RWPE2 (cell line): Measurements from ENCODE around the gene PHETA2.

Experiments
- ATAC-seq: fragments of 200-7000 bp; cut with Tn5 transposase; 3 replicates; pipeline ENCODE4 v1.9.1; 2021; ENCODE audit warnings: low read depth
- DNase-seq: peaks from one replicate; pipeline ENCODE4 v3.0.0-alpha.2; 2020; ENCODE audit warnings: low spot score
- H3K27ac ChIP-seq: fragments of 450-650 bp; 2 replicates; pipeline ENCODE4 v1.5.1; 2017; ENCODE audit warnings: mild to moderate bottlenecking; ENCODE audit not compliant: poor library complexity, severe bottlenecking
- H3K27me3 ChIP-seq: fragments of 250-450 bp; sonication (Bioruptor Pico); 2 replicates; pipeline ENCODE4 v1.5.1; 2021; ENCODE audit warnings: mild to moderate bottlenecking, moderate library complexity; ENCODE audit not compliant: insufficient read depth, poor library complexity, severe bottlenecking
- H3K36me3 ChIP-seq: fragments of 250-450 bp; sonication (Bioruptor Pico); 2 replicates; pipeline ENCODE4 v1.5.1; 2020; ENCODE audit warnings: low read depth, mild to moderate bottlenecking, moderate library complexity
- H3K4me1 ChIP-seq: fragments of 250-450 bp; sonication (Bioruptor Pico); 2 replicates; pipeline ENCODE4 v1.5.1; 2021; ENCODE audit warnings: mild to moderate bottlenecking, moderate library complexity; ENCODE audit not compliant: insufficient read depth, poor library complexity, severe bottlenecking
- H3K4me3 ChIP-seq: fragments of 250-450 bp; sonication (Bioruptor Pico); 2 replicates; pipeline ENCODE4 v1.5.1; 2021; ENCODE audit warnings: mild to moderate bottlenecking, moderate library complexity; ENCODE audit not compliant: severe bottlenecking
- H3K9me3 ChIP-seq: fragments of 250-450 bp; sonication (Bioruptor Pico); 2 replicates; pipeline ENCODE4 v1.5.1; 2021; ENCODE audit warnings: mild to moderate bottlenecking, moderate library complexity; ENCODE audit not compliant: severe bottlenecking
- TF ChIP-seq, protein P1 (sequence below): fragments of 450-650 bp; IDR thresholded peaks from one replicate; pipeline ENCODE4 v1.5.1; 2017; ENCODE audit warnings: mild to moderate bottlenecking, moderate library complexity; ENCODE audit not compliant: poor library complexity, severe bottlenecking

The PHETA2 gene

DNA sequence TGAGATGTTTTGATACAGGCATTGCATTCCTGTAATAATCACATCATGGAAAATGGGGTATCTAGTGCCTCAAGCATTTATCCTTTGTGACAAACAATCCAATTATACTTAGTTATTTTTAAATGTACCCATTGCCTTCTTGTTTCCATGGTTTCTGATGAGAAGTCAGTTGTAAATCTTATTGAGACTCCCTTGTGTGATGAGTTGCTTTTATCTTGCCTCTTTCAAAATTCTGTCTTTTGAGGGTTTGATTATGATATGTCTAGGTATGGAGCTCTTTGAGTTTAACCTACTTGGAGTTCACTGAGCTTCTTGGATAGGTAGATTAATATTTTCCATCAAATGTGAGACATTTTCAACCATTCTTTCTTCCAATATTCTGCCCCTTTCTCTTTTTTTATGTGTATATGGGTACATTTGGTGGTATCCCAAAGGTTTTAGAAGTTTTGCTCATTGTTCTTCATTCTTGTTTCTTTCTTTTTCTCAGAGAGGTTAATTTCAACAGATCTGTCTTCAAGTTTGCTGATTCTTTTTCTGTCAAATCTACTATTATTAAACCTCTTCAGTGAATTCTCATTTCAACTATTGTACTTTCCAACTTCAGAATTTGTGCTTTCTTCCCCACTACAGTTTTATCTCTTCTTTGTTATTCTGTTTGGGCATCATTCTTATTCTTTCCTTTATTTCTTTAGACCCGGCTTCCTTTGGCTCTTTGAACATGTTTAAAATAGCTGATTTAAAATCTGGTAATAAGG lies 17.1 kb upstream of the PHETA2 start:
- no peaks in the 10 kb centered on the region for H3K27me3 ChIP-seq
- DNase-seq (no peak), ATAC-seq (no peak)
- H3K4me1 ChIP-seq, result no peaks in the 10 kb centered on the region
- peaks cover 8% of the 10 kb centered on the region; the same call in 1 of the 2 replicates for H3K36me3 ChIP-seq
- no peak overlapping the region for H3K27ac ChIP-seq
- TF ChIP-seq, protein P1, sequence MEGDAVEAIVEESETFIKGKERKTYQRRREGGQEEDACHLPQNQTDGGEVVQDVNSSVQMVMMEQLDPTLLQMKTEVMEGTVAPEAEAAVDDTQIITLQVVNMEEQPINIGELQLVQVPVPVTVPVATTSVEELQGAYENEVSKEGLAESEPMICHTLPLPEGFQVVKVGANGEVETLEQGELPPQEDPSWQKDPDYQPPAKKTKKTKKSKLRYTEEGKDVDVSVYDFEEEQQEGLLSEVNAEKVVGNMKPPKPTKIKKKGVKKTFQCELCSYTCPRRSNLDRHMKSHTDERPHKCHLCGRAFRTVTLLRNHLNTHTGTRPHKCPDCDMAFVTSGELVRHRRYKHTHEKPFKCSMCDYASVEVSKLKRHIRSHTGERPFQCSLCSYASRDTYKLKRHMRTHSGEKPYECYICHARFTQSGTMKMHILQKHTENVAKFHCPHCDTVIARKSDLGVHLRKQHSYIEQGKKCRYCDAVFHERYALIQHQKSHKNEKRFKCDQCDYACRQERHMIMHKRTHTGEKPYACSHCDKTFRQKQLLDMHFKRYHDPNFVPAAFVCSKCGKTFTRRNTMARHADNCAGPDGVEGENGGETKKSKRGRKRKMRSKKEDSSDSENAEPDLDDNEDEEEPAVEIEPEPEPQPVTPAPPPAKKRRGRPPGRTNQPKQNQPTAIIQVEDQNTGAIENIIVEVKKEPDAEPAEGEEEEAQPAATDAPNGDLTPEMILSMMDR, result no peak
- H3K9me3 ChIP-seq, result peaks cover 13% of the 10 kb centered on the region
- no peak overlapping the region for H3K4me3 ChIP-seq

DNA sequence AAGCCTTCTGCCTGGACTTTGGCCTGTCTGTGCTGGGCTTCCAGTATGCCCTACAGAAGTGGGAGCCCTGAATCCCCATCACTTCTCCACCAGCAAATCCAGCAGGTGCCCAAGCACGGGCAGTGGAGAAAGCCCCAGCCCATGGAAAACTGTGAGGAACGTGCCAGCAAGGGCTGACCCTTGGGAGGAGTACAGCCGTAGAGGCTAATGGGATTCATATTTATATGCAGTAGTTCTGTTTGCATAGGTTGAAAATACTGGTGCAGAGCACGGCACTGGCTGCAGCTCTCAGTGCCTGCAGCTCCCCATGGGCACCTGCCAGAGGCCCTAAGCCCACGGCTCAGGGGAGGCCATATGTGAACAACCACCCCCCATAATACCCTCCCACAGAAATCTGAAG lies 13.6 kb upstream of the PHETA2 start:
- ATAC-seq, result no peak
- Histone ChIP-seq H3K9me3 (peaks cover 13% of the 10 kb centered on the region), H3K36me3 (peaks cover 8% of the 10 kb centered on the region), H3K4me3 (no peak overlapping the region), H3K27ac (no peak overlapping the region), H3K27me3 (no peaks in the 10 kb centered on the region), H3K4me1 (no peaks in the 10 kb centered on the region)
- DNase-seq, result no peak
- TF ChIP-seq, protein P1, result no peak

DNA sequence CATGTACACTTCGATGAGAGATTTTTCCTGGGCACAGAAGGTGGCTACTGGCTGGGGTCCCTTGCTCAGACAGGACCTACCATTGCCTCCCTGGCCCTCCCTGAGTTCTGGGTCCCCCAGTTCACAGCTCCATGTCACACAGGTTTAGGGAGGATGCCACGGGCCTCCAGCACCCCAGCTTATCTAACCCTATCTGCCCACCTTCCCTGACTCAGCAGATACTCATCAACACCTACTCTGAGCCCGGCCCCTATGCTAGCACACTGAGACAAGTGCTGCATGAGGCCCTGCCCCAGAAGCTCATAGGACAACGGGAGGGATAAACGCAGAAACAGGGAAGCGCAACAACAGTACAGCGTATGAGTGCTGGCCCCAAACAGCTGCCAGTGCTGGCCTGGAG lies 13.0 kb upstream of the PHETA2 start:
- TF ChIP-seq, protein P1, result no peak
- DNase-seq, result no peak
- H3K36me3 ChIP-seq, result peaks cover 8% of the 10 kb centered on the region
- no peak for ATAC-seq
- no peak overlapping the region for H3K4me3 ChIP-seq
- no peak overlapping the region for H3K27ac ChIP-seq
- no peaks in the 10 kb centered on the region for H3K27me3 ChIP-seq
- H3K9me3 ChIP-seq, result peaks cover 13% of the 10 kb centered on the region
- H3K4me1 ChIP-seq, result no peaks in the 10 kb centered on the region

DNA sequence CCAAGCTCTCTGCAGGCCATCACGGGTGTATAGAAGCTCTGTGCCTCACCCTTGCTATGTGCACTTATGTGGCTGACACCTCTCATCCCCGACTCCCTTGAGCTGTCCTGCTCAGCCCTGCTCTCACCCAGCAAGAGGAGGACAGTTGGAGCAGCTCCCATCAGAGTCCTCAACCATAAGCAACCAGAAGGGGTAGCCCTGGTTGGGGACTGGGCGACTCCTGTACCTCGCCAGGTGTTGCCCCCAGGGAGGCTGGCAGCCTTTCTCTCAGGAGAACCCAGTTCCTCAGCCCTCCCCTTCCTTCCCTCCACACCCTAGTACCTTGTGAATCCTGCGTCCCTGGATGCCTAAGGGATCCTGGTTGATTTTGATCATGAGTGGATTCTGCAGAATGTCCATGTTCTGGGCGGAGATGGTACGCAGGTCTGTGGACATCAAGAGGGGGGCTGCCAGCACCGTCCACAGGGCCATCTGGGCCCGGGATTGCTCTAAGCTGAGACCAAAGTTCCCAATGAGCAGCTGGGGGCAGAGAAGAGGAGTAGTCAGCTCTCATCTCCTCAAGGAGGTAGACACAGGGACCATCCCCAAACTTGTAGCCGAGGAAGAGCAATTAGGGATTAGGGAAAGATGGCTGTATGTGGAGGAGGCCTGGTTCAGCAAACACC lies 11.4 kb upstream of the PHETA2 start:
- ATAC-seq (no peak), DNase-seq (no peak)
- H3K4me1 ChIP-seq, result no peaks in the 10 kb centered on the region
- H3K4me3 ChIP-seq, result no peak overlapping the region
- H3K9me3 ChIP-seq, result no peaks in the 10 kb centered on the region
- TF ChIP-seq, protein P1, result no peak
- H3K27ac ChIP-seq, result no peak overlapping the region
- peaks cover 11% of the 10 kb centered on the region for H3K36me3 ChIP-seq
- no peaks in the 10 kb centered on the region for H3K27me3 ChIP-seq

DNA sequence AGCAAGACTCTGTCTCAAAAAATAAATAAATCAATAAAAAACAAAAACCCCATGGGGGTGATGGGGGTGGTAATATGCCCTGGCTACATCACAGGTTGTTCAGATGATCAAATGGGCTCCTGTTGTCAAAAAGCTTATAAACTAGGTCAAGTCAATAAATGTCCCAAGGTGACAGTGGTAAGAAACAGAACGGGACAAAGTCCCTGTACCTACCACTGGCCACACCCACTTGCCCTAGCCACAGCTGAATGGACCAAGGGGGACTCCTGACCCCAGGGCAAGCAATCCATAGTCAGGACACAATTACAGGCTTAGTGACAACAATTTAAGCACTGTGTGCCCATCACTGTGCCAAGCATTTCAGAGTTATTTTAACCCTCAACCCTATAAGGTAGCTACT lies 9.4 kb upstream of the PHETA2 start:
- DNase-seq (no peak), ATAC-seq (no peak)
- H3K4me3 ChIP-seq, result no peak overlapping the region
- peaks cover 11% of the 10 kb centered on the region for H3K36me3 ChIP-seq
- no peaks in the 10 kb centered on the region for H3K27me3 ChIP-seq
- H3K9me3 ChIP-seq, result no peaks in the 10 kb centered on the region
- H3K4me1 ChIP-seq, result no peaks in the 10 kb centered on the region
- TF ChIP-seq, protein P1, result no peak
- no peak overlapping the region for H3K27ac ChIP-seq
